Right cardiac atrium (tissue), 5 donors: ENCODE results near the gene SLC2A1. TPM values are rescaled to one million over a fixed set of nuclear protein-coding genes. Genes with fewer than 3 reads are reported as not detected.

ENCODE experiments used
- ATAC-seq, 2 donors: fragments of 200-7000 bp; cut with Tn5 transposase; one replicate each; pipeline versions ENCODE4 v1.8.0 to v1.9.1; 2020; ENCODE audit warnings: moderate library complexity in 2 of 2, mild to moderate bottlenecking in 1 of 2
- DNase-seq, 3 donors: peaks; one replicate each; pipeline ENCODE4 v3.0.0-alpha.2; 2020
- H3K27ac ChIP-seq: one replicate; pipeline ENCODE4 v1.5.1; 2013; ENCODE audit warnings: mild to moderate bottlenecking, low read length, control low read depth, moderate library complexity
- H3K27me3 ChIP-seq: one replicate; pipeline ENCODE4 v1.6.1; 2013; ENCODE audit not compliant: control insufficient read depth, insufficient read depth
- H3K4me1 ChIP-seq: one replicate; pipeline ENCODE4 v1.6.1; 2013; ENCODE audit warnings: low read length; ENCODE audit not compliant: control insufficient read depth, insufficient read depth
- H3K4me3 ChIP-seq: one replicate; pipeline ENCODE4 v1.5.1; 2013; ENCODE audit warnings: low read length, control low read depth
- H3K9me3 ChIP-seq: one replicate; pipeline ENCODE4 v1.6.1; 2013; ENCODE audit warnings: low read length; ENCODE audit not compliant: control insufficient read depth
- WGBS: extraction: QIAGEN DNeasy Blood & Tissue Kit; methylation state at CpG from one replicate; pipeline ENCODE4 v1.1.7; 2013; 5-methylcytosine and 5-hydroxymethylcytosine counted together
- intact Hi-C, 4 donors: fragments of 100-400 bp; cut with DNase I; formaldehyde crosslinking; loops; one replicate each; pipeline versions ENCODE4 v1.11.0 to v1.14.0; 2022 to 2023
- polyA plus RNA-seq: library from polyadenylated mRNA; stranded (reverse); fragments of 200-250 nt; gene quantifications from one replicate; pipeline ENCODE4 v1.2.3, GENCODE V29; 2013
- total RNA-seq, 4 donors: library from RNA; stranded (reverse); fragmentation: NEBNext Ultra II Directional; extraction: Animal tissue kit (Norgen Biotek cat#: 25700); gene quantifications; one replicate each; pipeline ENCODE4 v1.2.1, GENCODE V29; 2021
- donor health status: healthy with polysubstance abuse.
- donor health status: DM: no; HTN: yes; CAD: no.
- donor health status: DM: no; HTN: no; CAD: no.
- donor health status: DM: no; HTN: yes; CAD: no; lungs with severe emphysema.
- donor health status: DM: yes; HTN: yes; CAD: no.

The SLC2A1 gene
- total and polyA plus RNA-seq, 5 donors = 8.1 to 25.7 (median 14.5) TPM

DNA sequence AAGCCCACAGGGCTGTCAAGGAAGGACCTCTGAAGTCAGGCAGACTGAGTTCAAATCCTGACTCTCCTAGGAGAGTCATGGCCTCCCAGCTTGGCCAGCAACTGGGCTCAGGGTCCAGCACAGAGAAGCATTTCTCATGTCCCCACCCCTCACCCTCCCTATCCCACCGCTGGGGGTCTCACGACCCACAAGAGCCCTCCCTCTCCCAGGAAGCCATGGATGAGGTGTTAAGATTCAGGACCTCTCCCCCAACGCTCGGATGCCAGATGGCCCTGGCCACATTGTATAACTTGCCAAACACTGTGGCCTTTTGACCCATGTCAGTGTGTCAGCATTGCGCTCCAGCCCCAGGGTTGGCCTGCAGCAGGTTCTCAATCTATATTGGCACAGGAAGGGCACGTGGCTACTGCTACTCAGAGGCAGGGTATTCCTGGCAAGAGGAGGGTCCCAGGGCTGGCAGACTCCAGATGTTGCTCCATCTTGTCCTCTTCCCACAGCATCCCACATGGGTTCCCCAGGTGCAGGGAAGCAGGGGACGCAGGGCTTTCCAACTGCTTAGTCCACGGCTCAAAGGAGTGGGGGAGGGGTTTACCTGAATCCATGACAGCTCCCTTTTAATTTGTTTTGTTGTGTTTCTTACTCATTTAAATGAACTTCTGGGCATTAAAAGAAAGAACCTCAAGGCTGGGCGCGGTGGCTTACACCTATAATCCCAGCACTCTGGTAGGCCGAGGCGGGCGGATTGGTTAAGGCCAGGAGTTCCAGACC is 10.5 kb downstream of the SLC2A1 start:
- 72% methylated on average over 13 of the region's 13 CpGs for WGBS
- H3K4me1 ChIP-seq = peaks cover 20% of the 10 kb centered on the region

GRCh38 chr1:42947117-42947516 is 11.6 kb downstream of the SLC2A1 start:
- Histone ChIP-seq H3K27me3 (no peaks in the 10 kb centered on the region), H3K9me3 (no peaks in the 10 kb centered on the region), H3K4me3 (no peak overlapping the region), H3K4me1 (peaks cover 22% of the 10 kb centered on the region), H3K27ac (peak overlapping the region; percentile 75)
- DNase-seq = no peak
- WGBS = 84% methylated on average over 4 of the region's 4 CpGs
- intact Hi-C loops = no loop called here
- ATAC-seq = no peak

More for the DNA sequence above, 10.5 kb downstream of the SLC2A1 start:
- no peak for ATAC-seq
- Histone ChIP-seq H3K9me3 (no peaks in the 10 kb centered on the region), H3K27ac (no peak overlapping the region), H3K27me3 (no peaks in the 10 kb centered on the region), H3K4me3 (no peak overlapping the region)
- DNase-seq = no peak
- intact Hi-C loops = no loop called here

- intact Hi-C loops = no loop called here
- Histone ChIP-seq H3K27me3 (no peaks in the 10 kb centered on the region), H3K27ac (peak overlapping the region; percentile 75), H3K4me3 (no peak overlapping the region), H3K9me3 (no peaks in the 10 kb centered on the region), H3K4me1 (peaks cover 29% of the 10 kb centered on the region)
- DNase-seq = no peak
- WGBS = 65% methylated on average over 10 of the region's 10 CpGs
- ATAC-seq = peak; percentile 9 to 39
Measured at GRCh38 chr1:42946120-42946898, 12.4 kb downstream of the SLC2A1 start.

GRCh38 chr1:42945164-42945563 is 13.5 kb downstream of the SLC2A1 start:
- Histone ChIP-seq H3K9me3 (no peaks in the 10 kb centered on the region), H3K27ac (no peak overlapping the region), H3K4me3 (no peak overlapping the region), H3K4me1 (peaks cover 37% of the 10 kb centered on the region), H3K27me3 (no peaks in the 10 kb centered on the region)
- intact Hi-C loops = no loop called here
- ATAC-seq (no peak), DNase-seq (no peak)
- 88% methylated on average over 6 of the region's 6 CpGs for WGBS

DNA sequence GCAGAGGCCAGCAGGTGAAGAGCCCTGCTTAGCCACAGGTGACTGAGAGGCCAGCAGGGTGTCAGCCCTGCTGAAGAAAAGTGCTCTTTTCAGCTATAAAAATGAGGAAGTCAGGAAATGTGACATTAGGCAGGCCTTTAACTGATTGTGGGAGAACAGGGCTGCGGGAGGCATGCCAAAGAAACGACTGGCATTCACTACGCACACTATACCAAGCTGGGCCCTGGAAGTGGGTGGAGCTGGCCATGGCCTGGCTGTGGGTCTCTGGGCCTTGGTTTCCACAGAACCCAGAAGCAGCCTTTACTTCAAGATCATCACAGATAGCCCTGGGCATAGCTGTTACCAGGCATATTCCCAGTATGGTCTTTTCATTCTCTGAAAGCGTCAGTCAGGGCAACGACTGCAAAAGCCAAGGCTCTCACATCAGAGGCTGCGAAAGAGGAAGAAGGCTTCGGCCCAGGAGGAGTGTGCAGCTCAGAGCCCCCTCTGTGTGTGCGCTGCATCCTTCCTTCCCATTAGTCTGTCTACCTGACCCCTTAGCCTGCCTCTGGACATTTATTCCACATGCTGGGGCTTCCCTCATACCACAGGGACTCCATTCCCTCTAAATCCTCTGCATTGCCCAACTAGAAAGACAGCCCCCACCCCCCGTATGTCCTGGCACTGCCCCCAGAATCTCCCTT is 14.3 kb downstream of the SLC2A1 start:
- H3K4me1 ChIP-seq = peaks cover 34% of the 10 kb centered on the region
- ATAC-seq (peak; percentile 25 to 27), DNase-seq (peak; percentile 48 to 84 (median 84))
- peak overlapping the region; percentile 89 for H3K27ac ChIP-seq
- H3K9me3 ChIP-seq = no peaks in the 10 kb centered on the region
- no peaks in the 10 kb centered on the region for H3K27me3 ChIP-seq
- intact Hi-C loops = no loop called here
- WGBS = 59% methylated on average over 9 of the region's 9 CpGs
- H3K4me3 ChIP-seq = no peak overlapping the region

- peaks cover 34% of the 10 kb centered on the region for H3K4me1 ChIP-seq
- H3K4me3 ChIP-seq = no peak overlapping the region
- no peaks in the 10 kb centered on the region for H3K9me3 ChIP-seq
- ATAC-seq (no peak), DNase-seq (no peak)
- intact Hi-C loops = no loop called here
- H3K27ac ChIP-seq = peak overlapping the region; percentile 89
- H3K27me3 ChIP-seq = no peaks in the 10 kb centered on the region
- WGBS = 82% methylated on average over 6 of the region's 6 CpGs
Measured at GRCh38 chr1:42943728-42944127, 14.9 kb downstream of the SLC2A1 start.

GRCh38 chr1:42943166-42943565 is 15.5 kb downstream of the SLC2A1 start:
- no peak overlapping the region for H3K4me3 ChIP-seq
- H3K4me1 ChIP-seq = peaks cover 34% of the 10 kb centered on the region
- DNase-seq = no peak
- H3K27me3 ChIP-seq = no peaks in the 10 kb centered on the region
- 62% methylated on average over 7 of the region's 7 CpGs for WGBS
- peak overlapping the region; percentile 89 for H3K27ac ChIP-seq
- no peaks in the 10 kb centered on the region for H3K9me3 ChIP-seq
- peak; percentile 47 to 70 for ATAC-seq
- intact Hi-C loops = no loop called here

DNA sequence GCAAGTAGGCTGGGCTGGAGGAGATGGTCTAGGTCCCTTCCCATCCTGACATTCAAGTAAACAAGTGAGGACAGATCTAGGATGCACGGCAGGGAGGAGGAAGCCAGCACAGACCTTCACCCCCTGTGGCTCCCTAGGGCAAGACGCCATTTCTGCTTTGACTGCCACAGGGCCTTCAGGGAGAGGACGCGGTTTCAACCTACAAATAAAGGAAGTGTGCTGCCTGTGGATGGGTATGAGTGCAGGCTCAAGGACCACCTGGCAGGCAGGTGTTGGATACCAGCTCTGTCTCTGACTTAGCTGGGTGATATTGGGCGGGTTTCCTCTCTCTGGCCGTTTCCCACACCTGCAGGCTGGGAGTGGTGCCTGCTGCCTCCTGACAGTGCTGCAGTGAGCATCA is 16.2 kb downstream of the SLC2A1 start:
- Histone ChIP-seq H3K9me3 (no peaks in the 10 kb centered on the region), H3K4me1 (peaks cover 34% of the 10 kb centered on the region), H3K27me3 (no peaks in the 10 kb centered on the region), H3K27ac (peak overlapping the region; percentile 89), H3K4me3 (no peak overlapping the region)
- ATAC-seq (no peak), DNase-seq (no peak)
- 74% methylated on average over 6 of the region's 6 CpGs for whole genome bisulfite sequencing
- intact Hi-C loops = no loop called here

GRCh38 chr1:42941640-42942330 is 16.9 kb downstream of the SLC2A1 start:
- H3K4me1 ChIP-seq = peaks cover 36% of the 10 kb centered on the region

GRCh38 chr1:42940851-42941639 is 17.6 kb downstream of the SLC2A1 start:
- Histone ChIP-seq H3K27ac (peak overlapping the region; percentile 89), H3K4me3 (no peak overlapping the region), H3K27me3 (no peaks in the 10 kb centered on the region), H3K4me1 (peaks cover 31% of the 10 kb centered on the region), H3K9me3 (no peaks in the 10 kb centered on the region)
- DNase-seq = peak in 2 of 3 donors; percentile 56 to 65
- intact Hi-C loops = no loop called here
- 54% methylated on average over 14 of the region's 14 CpGs for WGBS
- ATAC-seq = peak; percentile 5 to 54

More at GRCh38 chr1:42941640-42942330, 16.9 kb downstream of the SLC2A1 start:
- no peaks in the 10 kb centered on the region for H3K27me3 ChIP-seq
- H3K4me3 ChIP-seq = no peak overlapping the region
- 58% methylated on average over 9 of the region's 9 CpGs for WGBS
- intact Hi-C loops = no loop called here
- DNase-seq (peak; percentile 79 to 88 (median 83)), ATAC-seq (peak; percentile 69 to 82)
- no peaks in the 10 kb centered on the region for H3K9me3 ChIP-seq
- peak overlapping the region; percentile 89 for H3K27ac ChIP-seq
